Measurements from ENCODE around the gene CLDND1. TPM values are rescaled to one million over a fixed set of nuclear protein-coding genes. Genes with fewer than 3 reads are reported as not detected.

The CLDND1 gene
- total and polyA plus RNA-seq, 10 of the 15 experiments (the other 5 are each of a cell fraction or from before 2014, with no cell fraction given): 97.8 to 225 (median 152) TPM

- intact Hi-C loops (cut with micrococcal nuclease; ENCODE audit: unreplicated experiment) (no loop called here), in situ Hi-C loops (cut with MboI) (loop anchor here (10.0 kb wide), 1 partner anchor 479 kb away; the partner anchor contains the start of gene GABRR3)
- H3K79me2 ChIP-seq (ENCODE audit: control insufficient read depth, insufficient read depth, low read length): peaks cover 21% of the 10 kb centered on the region
- no peak overlapping the region for H3K4me3 ChIP-seq
- ChIA-PET CTCF (interaction anchor here (0.6 to 1.1 kb wide), 2 partner anchors 9 to 155 kb away, joined by 3 read pairs; no protein-coding TSS in a partner anchor), POLR2A (no interaction called here), SMC1A (ENCODE audit: uncharacterized antibody, unreplicated experiment) (interaction anchor here (0.6 to 1.7 kb wide), 2 partner anchors 52 to 473 kb away, joined by 3 to 4 read pairs; no protein-coding TSS in a partner anchor), RAD21 (ENCODE audit: unreplicated experiment) (no interaction called here)
- WGBS (ENCODE audit: insufficient coverage, insufficient replicate concordance, low lambda C conversion rate, missing lambda C conversion rate): 100% methylated on average over 3 of the region's 3 CpGs
- no peak for DNase-seq (ENCODE audit: low read depth, low spot score)
- H4K20me1 ChIP-seq (ENCODE audit: control insufficient read depth, insufficient read depth): no peaks in the 10 kb centered on the region
- no peak overlapping the region for H3K4me2 ChIP-seq (ENCODE audit: control insufficient read depth, insufficient read depth)
- no peak overlapping the region for H3K9ac ChIP-seq (ENCODE audit: control insufficient read depth, insufficient read depth, low read length)
- BruUV-seq (replicated peaks): no TSS peak
- no peak overlapping the region for H3K27ac ChIP-seq (ENCODE audit: control insufficient read depth, insufficient read depth)
- ATAC-seq: no peak
- no peaks in the 10 kb centered on the region for H3K27me3 ChIP-seq (replicated peaks in 1 of 2; ENCODE audit: control insufficient read depth in 2 of 2, insufficient read depth in 2 of 2, low read length in 1 of 2)
- H3K4me1 ChIP-seq (ENCODE audit: control insufficient read depth, insufficient read depth, low read length): no peaks in the 10 kb centered on the region
- no peak for FAIRE-seq
- TF ChIP-seq SPI1 (IDR thresholded peaks at IDR 0.05; ENCODE audit: borderline replicate concordance, insufficient read depth, low read depth, low read length) (no peak), SUPT20H (IDR thresholded peaks at IDR 0.05; ENCODE audit: borderline replicate concordance, control insufficient read depth, low read depth, low read length) (no peak), FOXM1 (IDR thresholded peaks at IDR 0.05; ENCODE audit: low read depth, low read length) (no peak), FOS (IDR thresholded peaks at IDR 0.05; ENCODE audit: borderline replicate concordance, extremely low read depth, insufficient read length) (no peak), CHD1 (IDR thresholded peaks at IDR 0.05; ENCODE audit: low read depth, low read length) (no peak), ZBED1 (IDR thresholded peaks at IDR 0.05; ENCODE audit: borderline replicate concordance) (no peak), BCL3 (IDR thresholded peaks at IDR 0.05; ENCODE audit: borderline replicate concordance, insufficient read depth, low read depth, low read length, poor library complexity, severe bottlenecking) (no peak), YY1 (IDR thresholded peaks at IDR 0.05; ENCODE audit: low read depth, low read length) (no peak), EED (IDR thresholded peaks at IDR 0.05; ENCODE audit: low read depth) (no peak), CHD2 (IDR thresholded peaks at IDR 0.05; ENCODE audit: borderline replicate concordance, low read depth, low read length) (no peak)
- no peaks in the 10 kb centered on the region for H3K9me3 ChIP-seq (replicated peaks; ENCODE audit: control insufficient read depth, insufficient read depth, low read length)
- H2AFZ ChIP-seq (ENCODE audit: control insufficient read depth, low read depth, low read length): no peak overlapping the region
- peaks cover 0 to 20% of the 10 kb centered on the region in 2 experiments for H3K36me3 ChIP-seq (ENCODE audit: control insufficient read depth in 2 of 2, insufficient read depth in 2 of 2, low read length in 1 of 2)
These were observed 9.0 kb downstream of the CLDND1 start for GRCh38 chr3:98513736-98514135.
